ENCODE measurements around the gene PGAP6. TPM values are rescaled to one million over a fixed set of nuclear protein-coding genes. Genes with fewer than 3 reads are reported as not detected.

Gene PGAP6
- total RNA-seq, 2 donors from 2014 or later, result 39.7 to 106 TPM

DNA sequence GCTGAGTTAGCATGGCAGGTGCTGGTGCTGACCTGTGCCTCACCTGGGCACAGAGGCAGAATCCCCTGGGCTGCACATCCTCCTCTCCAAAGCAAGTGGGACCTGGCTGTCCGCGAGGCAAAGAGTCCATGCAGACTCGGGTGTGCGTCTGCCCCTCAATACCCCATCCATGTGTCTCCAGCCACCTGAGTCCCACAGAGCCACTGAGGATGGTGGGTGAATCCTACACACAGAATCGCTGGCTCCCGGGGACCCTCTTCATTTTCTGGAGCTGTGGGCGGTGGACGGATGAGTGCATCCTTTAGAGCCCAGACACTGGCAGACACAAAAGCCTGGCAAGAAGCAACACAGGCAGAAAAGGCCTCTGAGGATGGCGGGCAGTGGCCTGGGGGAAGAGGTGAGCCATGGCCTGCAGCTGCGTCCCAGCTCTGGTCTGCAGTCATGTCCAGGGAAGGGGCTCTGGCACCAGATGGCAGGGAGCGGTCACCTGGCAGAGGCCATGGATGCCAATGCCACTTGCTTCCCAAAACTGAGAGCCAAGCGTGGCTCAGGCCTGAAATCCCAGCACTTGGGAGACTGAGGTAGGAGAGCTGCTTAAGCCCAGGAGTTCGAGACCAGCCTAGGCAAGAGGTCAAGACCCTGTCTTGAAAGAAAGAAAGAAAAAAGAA is 59.2 kb downstream of the PGAP6 start:
- Mint-ChIP-seq H3K4me1 (peaks cover 47% of the 10 kb centered on the region), H3K4me3 (peak overlapping the region; percentile 33), H3K27me3 (no peaks in the 10 kb centered on the region), H3K36me3 (ENCODE audit: low read depth) (peaks cover 5% of the 10 kb centered on the region), H3K27ac (peak overlapping the region; percentile 91)
- DNase-seq, result no peak
- no peaks in the 10 kb centered on the region for H3K9me3 ChIP-seq (ENCODE audit: control insufficient read depth, low read length, poor library complexity, severe bottlenecking)
- ATAC-seq, result no peak

DNA sequence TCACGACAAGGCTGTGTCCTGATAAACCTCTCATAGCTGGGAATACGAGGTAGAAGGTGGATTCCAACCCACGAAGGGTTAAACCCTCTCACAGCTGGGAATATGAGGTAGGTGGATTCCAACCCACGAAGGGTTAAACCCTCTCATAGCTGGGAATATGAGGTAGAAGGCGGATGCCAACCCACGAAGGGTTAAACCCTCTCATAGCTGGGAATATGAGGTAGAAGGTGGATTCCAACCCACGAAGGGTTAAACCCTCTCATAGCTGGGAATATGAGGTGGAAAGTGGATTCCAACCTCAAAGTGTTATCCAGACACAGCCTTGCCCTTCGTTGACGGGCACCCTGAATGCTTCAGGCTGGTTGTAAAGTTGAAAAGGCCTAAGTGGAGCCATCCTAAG is 60.2 kb downstream of the PGAP6 start:
- ATAC-seq, result no peak
- no peak overlapping the region for H3K4me3 Mint-ChIP-seq
- peaks cover 5% of the 10 kb centered on the region for H3K36me3 Mint-ChIP-seq (ENCODE audit: low read depth)
- DNase-seq, result no peak
- no peaks in the 10 kb centered on the region for H3K27me3 Mint-ChIP-seq
- H3K4me1 Mint-ChIP-seq, result peaks cover 47% of the 10 kb centered on the region
- H3K27ac Mint-ChIP-seq, result no peak overlapping the region
- H3K9me3 ChIP-seq (ENCODE audit: control insufficient read depth, low read length, poor library complexity, severe bottlenecking), result no peaks in the 10 kb centered on the region

Other genes starting within 250 kb of the PGAP6 start
- 10 to 100 TPM; 24.3 to 32.2 TPM for gene NPRL3, start 243.3 kb downstream of the PGAP6 start, total RNA-seq
- gene HBZ, start 229.3 kb downstream of the PGAP6 start, total RNA-seq, result not detected
- not detected for gene HBM, start 216.0 kb downstream of the PGAP6 start, total RNA-seq
- not detected for gene HBA2, start 209.1 kb downstream of the PGAP6 start, total RNA-seq
- 1 to 10 TPM in 1 of 2 donors, under 1 TPM in 1; 0.65 to 6.5 TPM for gene HBA1, start 205.3 kb downstream of the PGAP6 start, total RNA-seq
- gene HBQ1, start 201.5 kb downstream of the PGAP6 start, total RNA-seq, result not detected
- 100 to 1,000 TPM; 137 to 142 TPM for gene LUC7L, start 152.5 kb downstream of the PGAP6 start, total RNA-seq
- 10 to 100 TPM; 20.8 to 21.2 TPM for gene FAM234A, start 147.2 kb downstream of the PGAP6 start, total RNA-seq
- gene RGS11, start 106.0 kb downstream of the PGAP6 start, total RNA-seq, result not detected
- not detected for gene ARHGDIG, start 101.4 kb downstream of the PGAP6 start, total RNA-seq
- under 1 TPM in 1 of 2 donors, not detected in 1; 0.99 TPM for gene PDIA2, start 98.8 kb downstream of the PGAP6 start, total RNA-seq
- 10 to 100 TPM; 38.9 to 42.5 TPM for gene AXIN1, start 29.3 kb downstream of the PGAP6 start, total RNA-seq
- gene MRPL28, start 11.4 kb downstream of the PGAP6 start, total RNA-seq, result 10 to 100 TPM; 25.2 to 25.9 TPM
- 10 to 100 TPM; 31.9 to 39.8 TPM for gene NME4, start 15.2 kb upstream of the PGAP6 start, total RNA-seq
- gene DECR2, start 19.9 kb upstream of the PGAP6 start, total RNA-seq, result 1 to 10 TPM; 7.5 to 9.0 TPM
- 10 to 100 TPM; 39.9 to 45.1 TPM for gene RAB11FIP3, start 43.7 kb upstream of the PGAP6 start, total RNA-seq
- 10 to 100 TPM; 63.9 to 71.0 TPM for gene CAPN15, start 145.7 kb upstream of the PGAP6 start, total RNA-seq
- gene PRR35, start 178.4 kb upstream of the PGAP6 start, total RNA-seq, result not detected
- gene NHLRC4, start 185.0 kb upstream of the PGAP6 start, total RNA-seq, result 1 to 10 TPM in 1 of 2 donors, under 1 TPM in 1; 0.86 to 1.4 TPM
- 10 to 100 TPM; 25.6 to 32.4 TPM for gene PIGQ, start 188.0 kb upstream of the PGAP6 start, total RNA-seq
- 10 to 100 TPM; 10.6 to 11.6 TPM for gene RAB40C, start 208.1 kb upstream of the PGAP6 start, total RNA-seq
- under 1 TPM; 0.10 to 0.18 TPM for gene WFIKKN1, start 249.0 kb upstream of the PGAP6 start, total RNA-seq